K562 (cell line): Measurements from ENCODE around the gene PPRC1. TPM values are rescaled to one million over a fixed set of nuclear protein-coding genes. Genes with fewer than 3 reads are reported as not detected.

Source experiments
- AFF4 ChIP-seq: sonication (generic); formaldehyde crosslinking; IDR thresholded peaks from 2 replicates; pipeline ENCODE4 v1.8.0; 2023; ENCODE audit warnings: mild to moderate bottlenecking, missing genetic modification reagents
- BRD4 ChIP-seq: fragments of 200-600 bp; sonication (generic); IDR thresholded peaks from 2 replicates; pipeline ENCODE4 v1.6.1; 2017; ENCODE audit warnings: inconsistent platforms
- CBX3 ChIP-seq, 2 experiments: IDR thresholded peaks; 1 replicate in 1 of 2; 2 replicates in 1 of 2; pipeline ENCODE4 v1.6.1; 2012; ENCODE audit warnings: inconsistent platforms in 2 of 2, low read length in 2 of 2, borderline replicate concordance in 1 of 2, control low read depth in 1 of 2
- CTBP1 ChIP-seq: fragments of 450-650 bp; IDR thresholded peaks from 2 replicates; pipeline ENCODE4 v1.6.1; 2016; ENCODE audit warnings: borderline replicate concordance
- CTCF ChIP-seq, 3 experiments: IDR thresholded peaks in 2 of 3; conservative IDR thresholded peaks in 1 of 3; 2 replicates each; pipeline ENCODE4 v1.5.1; 2011 to 2012; ENCODE audit warnings: low read length in 3 of 3, mild to moderate bottlenecking in 3 of 3, control low read depth in 2 of 3, improper control_type of control experiment in 1 of 3, inconsistent platforms in 1 of 3, low read depth in 1 of 3, mixed read lengths in 1 of 3, moderate library complexity in 1 of 3; ENCODE audit not compliant: insufficient read depth in 2 of 3
- ELF2 ChIP-seq: fragments of 250-450 bp; sonication (Bioruptor Pico); IDR thresholded peaks from 2 replicates; pipeline ENCODE4 v1.5.0; 2021; ENCODE audit warnings: mild to moderate bottlenecking
- EP300 ChIP-seq: IDR thresholded peaks from 2 replicates; pipeline ENCODE4 v1.6.1; 2012; ENCODE audit warnings: low read length, improper control_type of control experiment
- HEY1 ChIP-seq: fragments of 250-450 bp; sonication (Bioruptor Pico); IDR thresholded peaks from 2 replicates; pipeline ENCODE4 v1.5.0; 2020; ENCODE audit warnings: mild to moderate bottlenecking, moderate library complexity, borderline replicate concordance
- JUN ChIP-seq, 2 experiments: sonication (generic) in 1 of 2; formaldehyde crosslinking in 1 of 2; IDR thresholded peaks; 2 replicates each; pipeline versions ENCODE4 v1.6.1 to v1.8.0; 2012 to 2022; ENCODE audit warnings: borderline replicate concordance in 2 of 2, mild to moderate bottlenecking in 2 of 2, improper control_type of control experiment in 1 of 2, low read depth in 1 of 2, low read length in 1 of 2, missing genetic modification reagents in 1 of 2
- L3MBTL2 ChIP-seq: fragments of 450-650 bp; IDR thresholded peaks from 2 replicates; pipeline ENCODE4 v1.6.1; 2016; ENCODE audit warnings: mild to moderate bottlenecking, moderate library complexity
- MAFF ChIP-seq: IDR thresholded peaks from 2 replicates; pipeline ENCODE4 v1.6.1; 2012; ENCODE audit warnings: low read length, improper control_type of control experiment
- MXI1 ChIP-seq: IDR thresholded peaks from 2 replicates; pipeline ENCODE4 v1.6.1; 2011; ENCODE audit warnings: low read depth, mild to moderate bottlenecking, improper control_type of control experiment, low read length
- PHF8 ChIP-seq: fragments of 200-600 bp; sonication (generic); IDR thresholded peaks from 2 replicates; pipeline ENCODE4 v1.6.1; 2012; ENCODE audit warnings: mixed run types, mild to moderate bottlenecking, inconsistent platforms, low read length, moderate library complexity, borderline replicate concordance
- SIX5 ChIP-seq, 2 experiments: IDR thresholded peaks; 2 replicates each; pipeline ENCODE4 v1.6.1; 2011; ENCODE audit warnings: low read length in 2 of 2, borderline replicate concordance in 1 of 2, low read depth in 1 of 2, mild to moderate bottlenecking in 1 of 2, moderate library complexity in 1 of 2; ENCODE audit not compliant: insufficient read depth in 1 of 2
- SREBF1 ChIP-seq: fragments of 150-350 bp; IDR thresholded peaks from 2 replicates; pipeline ENCODE4 v1.6.1; 2014; ENCODE audit warnings: antibody characterized with exemption, low read depth, low read length, borderline replicate concordance
- SUPT5H ChIP-seq: fragments of 450-650 bp; IDR thresholded peaks from 2 replicates; pipeline ENCODE4 v1.6.1; 2016
- TBL1XR1 ChIP-seq, 2 experiments: IDR thresholded peaks; 2 replicates each; pipeline ENCODE4 v1.6.1; 2012; ENCODE audit warnings: improper control_type of control experiment in 2 of 2, low read length in 2 of 2, mild to moderate bottlenecking in 1 of 2
- VEZF1 ChIP-seq: fragments of 200-800 bp; sonication (Bioruptor generic); IDR thresholded peaks from 2 replicates; pipeline ENCODE4 v1.6.1; 2017; ENCODE audit warnings: missing genetic modification characterization, missing compliant biosample characterization
- ZNF282 ChIP-seq: sonication (generic); formaldehyde crosslinking; IDR thresholded peaks from 2 replicates; pipeline ENCODE4 v1.8.1; 2023; ENCODE audit warnings: missing genetic modification reagents
- ZNF717 ChIP-seq: fragments of 250-450 bp; sonication (Bioruptor Pico); IDR thresholded peaks from 2 replicates; pipeline ENCODE4 v1.5.0; 2021
- polyA plus RNA-seq, 8 experiments: library from polyadenylated mRNA; depleted of rRNA in 4 of 8; stranded (reverse) in 5 of 8; unstranded in 3 of 8; fragments of >200 nt; fragmentation: Nextera tagmentation in 2 of 8; fragmentation: Illumina TruSeq in 1 of 8; extraction: Ambion mirVana in 2 of 8; extraction: Trizol in 1 of 8; gene quantifications; 2 replicates each; pipeline versions ENCODE4 v1.2.1 to v1.2.3, GENCODE V29; 2011 to 2014; ENCODE audit warnings: inconsistent platforms in 1 of 8, missing spikeins in 1 of 8
- total RNA-seq, 7 experiments: library from RNA; depleted of rRNA in 6 of 7; stranded (reverse); fragments of >200 nt in 6 of 7; fragmentation: Illumina TruSeq in 2 of 7; extraction: Trizol in 2 of 7; gene quantifications; 2 replicates each; pipeline versions ENCODE4 v1.2.1 to v1.2.3, GENCODE V29; 2011 to 2021; ENCODE audit warnings: low replicate concordance in 1 of 7

The PPRC1 gene
- total and polyA plus RNA-seq, 9 of the 15 experiments (the other 6 are each of a cell fraction or from before 2014, with no cell fraction given): 8.5 to 47.1 (median 16.2) TPM

- TF ChIP-seq HEY1 (CRISPR knock-in tag) (no peak), JUN (IDR thresholded peaks at IDR 0.05; ENCODE audit: borderline replicate concordance, low read depth, low read length) (0 out of 2 replicates have a peak, but pooled peaks have one; percentile 31), JUN (CRISPR knock-in tag; IDR thresholded peaks at IDR 0.05; ENCODE audit: borderline replicate concordance) (no peak), ZNF717 (no peak), CBX3 (IDR thresholded peaks at IDR 0.05; ENCODE audit: borderline replicate concordance in 1 of 2, low read length in 2 of 2) (peak in 1 of 2 experiments; percentile 16; a peak in 1 of 3 replicates), MXI1 (no peak; the same call in none of the 2 replicates), ZNF282 (no peak), SIX5 (IDR thresholded peaks at IDR 0.05; ENCODE audit: borderline replicate concordance in 1 of 2, insufficient read depth in 1 of 2, low read depth in 1 of 2, low read length in 2 of 2) (peak; percentile 96 to 97), VEZF1 (CRISPR knock-in tag) (peak; percentile 40; the same call in 1 of the 2 replicates), PHF8 (peak; percentile 84; the same call in 1 of the 2 replicates), AFF4 (peak; percentile 28; the same call in 1 of the 2 replicates), CTCF (IDR thresholded peaks at IDR 0.05 in 2 of 3, conservative IDR thresholded peaks at IDR 0.05 in 1 of 3; ENCODE audit: insufficient read depth in 2 of 3, low read depth in 1 of 3, low read length in 3 of 3) (peak; percentile 80 to 91 (median 81)), L3MBTL2 (peak; percentile 38; the same call in 1 of the 2 replicates), MAFF (0 out of 2 replicates have a peak, but pooled peaks have one; percentile 8), ELF2 (CRISPR knock-in tag) (no peak), CTBP1 (peak; percentile 56; the same call in 1 of the 2 replicates), EP300 (peak; percentile 24; the same call in 1 of the 2 replicates), BRD4 (no peak), SREBF1 (no peak), TBL1XR1 (IDR thresholded peaks at IDR 0.05; ENCODE audit: low read length in 2 of 2) (peak in 1 of 2 experiments; percentile 65; a peak in 2 of 4 replicates), SUPT5H (peak; percentile 84)
Measured at GRCh38 chr10:102132563-102133372, at the start of gene PPRC1 (continued).
